ENCODE results near the gene TBCD. TPM values are rescaled to one million over a fixed set of nuclear protein-coding genes. Genes with fewer than 3 reads are reported as not detected.
"Not testable (repeated sequence)": the region's sequence is repeated elsewhere in the genome, so short reads cannot be mapped to it uniquely, and the experiment has no call there.

The TBCD gene
- total RNA-seq, 1 donor from 2014 or later: 40.4 TPM

GRCh38 chr17:82729479-82730260 is 22.2 kb upstream of the TBCD start:
- no peak for DNase-seq

GRCh38 chr17:82732118-82732743 is 19.6 kb upstream of the TBCD start:
- no peak for DNase-seq

GRCh38 chr17:82734987-82735866 is 16.6 kb upstream of the TBCD start, which contains the start of gene FN3K:
Gene FN3K (plus strand): TSS chr17:82735615. CDS start chr17:82735637, 22 bp downstream.
- DNase-seq: peak; percentile 81

- no peak for DNase-seq
These were observed 15.2 kb upstream of the TBCD start for GRCh38 chr17:82736511-82737185.

- no peak for DNase-seq
These were observed 13.6 kb upstream of the TBCD start for GRCh38 chr17:82737967-82738877.

GRCh38 chr17:82740906-82741759 is 10.7 kb upstream of the TBCD start:
- peak; percentile 27 for DNase-seq

- no peak for DNase-seq
These were observed 8.3 kb upstream of the TBCD start for GRCh38 chr17:82743344-82744219.

GRCh38 chr17:82744736-82745135 is 7.1 kb upstream of the TBCD start:
- not testable (repeated sequence) for DNase-seq

- no peak for DNase-seq
These were observed 6.3 kb upstream of the TBCD start for GRCh38 chr17:82745524-82745923.

GRCh38 chr17:82748756-82749155 is 3.1 kb upstream of the TBCD start:
- DNase-seq: no peak

GRCh38 chr17:82750241-82750908 is 1.5 kb upstream of the TBCD start:
- no peak for DNase-seq

- no peak for DNase-seq
These were observed 694 bp upstream of the TBCD start for GRCh38 chr17:82751171-82751570.

- peak; percentile 31 for DNase-seq
These were observed 721 bp downstream of the TBCD start for GRCh38 chr17:82752371-82753200.

GRCh38 chr17:82753201-82753464 is 1.3 kb downstream of the TBCD start:
- no peak for DNase-seq

- peak; percentile 76 for DNase-seq
These were observed 2.7 kb downstream of the TBCD start for GRCh38 chr17:82754297-82755208.

- DNase-seq: no peak
These were observed 4.3 kb downstream of the TBCD start for GRCh38 chr17:82756166-82756565.

- DNase-seq: no peak
These were observed 13.5 kb downstream of the TBCD start for GRCh38 chr17:82765371-82765770.
